Ishikawa (cell line): ENCODE results near the gene PEX3.

Source experiments
- CEBPB ChIP-seq: IDR thresholded peaks from 2 replicates; pipeline ENCODE4 v1.6.1; 2012
- EP300 ChIP-seq: IDR thresholded peaks from 2 replicates; pipeline ENCODE4 v1.6.1; 2012; ENCODE audit warnings: borderline replicate concordance
- FOXM1 ChIP-seq: IDR thresholded peaks from 2 replicates; pipeline ENCODE4 v1.6.1; 2012; ENCODE audit warnings: low read depth, borderline replicate concordance
- MAX ChIP-seq: IDR thresholded peaks from 2 replicates; pipeline ENCODE4 v1.6.1; 2012
- RAD21 ChIP-seq: IDR thresholded peaks from 2 replicates; pipeline ENCODE4 v1.6.1; 2012; ENCODE audit warnings: low read depth
- TAF1 ChIP-seq: IDR thresholded peaks from 2 replicates; pipeline ENCODE4 v1.6.1; 2012; ENCODE audit warnings: low read depth, mild to moderate bottlenecking
- TEAD4 ChIP-seq: IDR thresholded peaks from 2 replicates; pipeline ENCODE4 v1.6.1; 2012
- USF1 ChIP-seq: IDR thresholded peaks from 2 replicates; pipeline ENCODE4 v1.6.1; 2012
- TF ChIP-seq, protein P1 (sequence below): IDR thresholded peaks from 2 replicates; pipeline ENCODE4 v1.6.1; 2012; ENCODE audit warnings: low read depth, mild to moderate bottlenecking

- TF ChIP-seq RAD21 (no peak), CEBPB (no peak), FOXM1 (no peak), TEAD4 (no peak), MAX (no peak), EP300 (no peak), TAF1 (no peak), USF1 (no peak)
- TF ChIP-seq, protein P1, sequence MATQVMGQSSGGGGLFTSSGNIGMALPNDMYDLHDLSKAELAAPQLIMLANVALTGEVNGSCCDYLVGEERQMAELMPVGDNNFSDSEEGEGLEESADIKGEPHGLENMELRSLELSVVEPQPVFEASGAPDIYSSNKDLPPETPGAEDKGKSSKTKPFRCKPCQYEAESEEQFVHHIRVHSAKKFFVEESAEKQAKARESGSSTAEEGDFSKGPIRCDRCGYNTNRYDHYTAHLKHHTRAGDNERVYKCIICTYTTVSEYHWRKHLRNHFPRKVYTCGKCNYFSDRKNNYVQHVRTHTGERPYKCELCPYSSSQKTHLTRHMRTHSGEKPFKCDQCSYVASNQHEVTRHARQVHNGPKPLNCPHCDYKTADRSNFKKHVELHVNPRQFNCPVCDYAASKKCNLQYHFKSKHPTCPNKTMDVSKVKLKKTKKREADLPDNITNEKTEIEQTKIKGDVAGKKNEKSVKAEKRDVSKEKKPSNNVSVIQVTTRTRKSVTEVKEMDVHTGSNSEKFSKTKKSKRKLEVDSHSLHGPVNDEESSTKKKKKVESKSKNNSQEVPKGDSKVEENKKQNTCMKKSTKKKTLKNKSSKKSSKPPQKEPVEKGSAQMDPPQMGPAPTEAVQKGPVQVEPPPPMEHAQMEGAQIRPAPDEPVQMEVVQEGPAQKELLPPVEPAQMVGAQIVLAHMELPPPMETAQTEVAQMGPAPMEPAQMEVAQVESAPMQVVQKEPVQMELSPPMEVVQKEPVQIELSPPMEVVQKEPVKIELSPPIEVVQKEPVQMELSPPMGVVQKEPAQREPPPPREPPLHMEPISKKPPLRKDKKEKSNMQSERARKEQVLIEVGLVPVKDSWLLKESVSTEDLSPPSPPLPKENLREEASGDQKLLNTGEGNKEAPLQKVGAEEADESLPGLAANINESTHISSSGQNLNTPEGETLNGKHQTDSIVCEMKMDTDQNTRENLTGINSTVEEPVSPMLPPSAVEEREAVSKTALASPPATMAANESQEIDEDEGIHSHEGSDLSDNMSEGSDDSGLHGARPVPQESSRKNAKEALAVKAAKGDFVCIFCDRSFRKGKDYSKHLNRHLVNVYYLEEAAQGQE: no peak
These were observed 46.4 kb downstream of the PEX3 start for GRCh38 chr6:143496974-143497373.
